Measurements from ENCODE around the gene MED23.

GRCh38 chr6:131655387-131655786 lies 27.3 kb upstream of the MED23 start:
- TF ChIP-seq CTCF (IDR thresholded peaks at IDR 0.05) (no peak), POLR2A (IDR thresholded peaks at IDR 0.05) (no peak)
